PC-3 (cell line): ENCODE data around the gene SMPD4. TPM values are rescaled to one million over a fixed set of nuclear protein-coding genes. Genes with fewer than 3 reads are reported as not detected.
"Not testable (repeated sequence)": the region's sequence is repeated elsewhere in the genome, so short reads cannot be mapped to it uniquely, and the experiment has no call there.

Source experiments
- ATAC-seq: fragments of 200-7000 bp; cut with Tn5 transposase; 2 replicates; pipeline ENCODE4 v1.9.1; 2020; ENCODE audit warnings: mild to moderate bottlenecking, moderate library complexity
- BruUV-seq: library from RNA; stranded (reverse); fragments of 400-500 nt; replicated peaks from 2 replicates; lab custom pipeline; 2021; lab: Mats Ljungman, UMichigan
- CTCF ChIA-PET: fragments of 300-600 bp; sonication (Branson Sonifier 250); formaldehyde crosslinking; loops from one replicate; lab custom pipeline; 2022; ENCODE audit warnings: antibody characterized with exemption; lab: Charles Lee
- POLR2A ChIA-PET: fragments of 300-600 bp; sonication (Branson Sonifier 250); formaldehyde crosslinking; loops from one replicate; lab custom pipeline; 2022; ENCODE audit warnings: antibody characterized with exemption; ENCODE audit not compliant: unreplicated experiment; lab: Charles Lee
- DNase-seq: peaks from one replicate; pipeline ENCODE4 v3.0.0-alpha.2; 2015
- H2AFZ ChIP-seq: fragments of 300-600 bp; sonication (generic); 2 replicates; pipeline ENCODE4 v1.6.0; 2016; ENCODE audit warnings: antibody characterized with exemption, low read length
- H3F3A ChIP-seq: fragments of 300-600 bp; sonication (generic); one replicate; pipeline ENCODE4 v1.6.0; 2017; ENCODE audit warnings: antibody characterized with exemption, low read length, control low read depth, mild to moderate bottlenecking; ENCODE audit not compliant: unreplicated experiment
- H3K27ac ChIP-seq: fragments of 300-600 bp; sonication (generic); 2 replicates; pipeline ENCODE4 v1.5.1; 2016; ENCODE audit warnings: mild to moderate bottlenecking, low read length
- H3K27me3 ChIP-seq: fragments of 300-600 bp; sonication (generic); 2 replicates; pipeline ENCODE4 v1.6.1; 2016; ENCODE audit warnings: low read length, mixed read lengths
- H3K36me3 ChIP-seq: fragments of 300-600 bp; sonication (generic); 2 replicates; pipeline ENCODE4 v1.6.1; 2016; ENCODE audit warnings: low read depth, mixed run types, low read length, mixed read lengths
- H3K4me1 ChIP-seq: fragments of 300-600 bp; sonication (generic); 2 replicates; pipeline ENCODE4 v1.5.1; 2016; ENCODE audit warnings: low read length; ENCODE audit not compliant: insufficient read depth
- H3K4me2 ChIP-seq: fragments of 300-600 bp; sonication (generic); 2 replicates; pipeline ENCODE4 v1.6.0; 2016; ENCODE audit warnings: low read length
- H3K4me3 ChIP-seq: fragments of 300-600 bp; sonication (generic); 2 replicates; pipeline ENCODE4 v1.5.1; 2016; ENCODE audit warnings: mild to moderate bottlenecking, low read length, mixed read lengths
- H3K79me2 ChIP-seq: fragments of 300-600 bp; sonication (generic); 2 replicates; pipeline ENCODE4 v1.6.1; 2017; ENCODE audit warnings: low read length, mixed read lengths
- H3K9ac ChIP-seq: fragments of 300-600 bp; sonication (generic); 2 replicates; pipeline ENCODE4 v1.6.0; 2016; ENCODE audit warnings: mild to moderate bottlenecking, low read length
- H3K9me2 ChIP-seq: fragments of 300-600 bp; sonication (generic); replicated peaks from 2 replicates; pipeline ENCODE4 v1.6.1; 2016; ENCODE audit warnings: mixed run types, low read length, mixed read lengths
- H3K9me3 ChIP-seq: fragments of 300-600 bp; sonication (generic); 2 replicates; pipeline ENCODE4 v1.6.1; 2016; ENCODE audit warnings: low read length, mixed read lengths
- H4K20me1 ChIP-seq: fragments of 300-600 bp; sonication (generic); 2 replicates; pipeline ENCODE4 v1.6.1; 2016; ENCODE audit warnings: low read length, mixed read lengths
- EZH2 ChIP-seq: fragments of 300-600 bp; sonication (generic); IDR thresholded peaks from one replicate; pipeline ENCODE4 v1.6.1; 2017; ENCODE audit warnings: antibody characterized with exemption, mild to moderate bottlenecking, low read length; ENCODE audit not compliant: unreplicated experiment
- EZH2phosphoT487 ChIP-seq: fragments of 300-600 bp; sonication (generic); IDR thresholded peaks from 2 replicates; pipeline ENCODE4 v1.6.1; 2018; ENCODE audit warnings: mild to moderate bottlenecking, antibody characterized with exemption, low read length, borderline replicate concordance
- intact Hi-C: fragments of 100-400 bp; cut with micrococcal nuclease; formaldehyde crosslinking; loops from 2 replicates; pipeline ENCODE4 v1.9.0; 2023
- total RNA-seq: library from RNA; depleted of rRNA; stranded (reverse); fragments of >200 nt; gene quantifications from 2 replicates; pipeline ENCODE4 v1.2.3, GENCODE V29; 2014
- TF ChIP-seq, protein P1 (sequence below): fragments of 300-600 bp; sonication (generic); conservative IDR thresholded peaks from 2 replicates; pipeline ENCODE4 v1.5.1; 2017; ENCODE audit warnings: antibody characterized with exemption, low read depth, mild to moderate bottlenecking, low read length

The SMPD4 gene
- total RNA-seq, 1 experiment from 2014 or later = 64.4 TPM

DNA sequence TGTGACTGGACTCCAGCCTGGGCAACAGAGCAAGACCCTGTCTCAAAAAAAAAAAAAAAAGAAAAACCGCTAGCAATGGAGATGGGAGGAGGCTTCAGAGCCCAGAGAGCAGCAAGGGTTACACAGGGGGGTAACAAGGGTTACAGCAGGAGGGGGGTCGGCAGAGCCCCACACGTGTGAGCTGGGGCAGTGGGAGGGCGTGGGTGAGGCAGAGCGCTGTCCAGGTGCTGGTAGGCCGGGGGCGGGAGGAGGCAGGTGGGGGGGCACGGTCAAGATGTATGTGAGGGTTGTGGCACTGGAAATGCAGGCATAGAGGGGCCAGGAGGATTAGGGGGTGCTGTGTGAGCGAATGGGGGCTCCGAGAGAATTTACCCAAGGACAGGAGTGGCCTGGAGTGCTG is 4.0 kb upstream of the SMPD4 start:
- Histone ChIP-seq H3K36me3 (no peaks in the 10 kb centered on the region), H3K27me3 (no peaks in the 10 kb centered on the region), H3K9me3 (no peaks in the 10 kb centered on the region), H3K9ac (no peak overlapping the region), H4K20me1 (no peaks in the 10 kb centered on the region), H3K27ac (no peak overlapping the region), H3K4me3 (no peak overlapping the region), H3K9me2 (no peaks in the 10 kb centered on the region), H3K79me2 (peaks cover 36% of the 10 kb centered on the region), H3K4me1 (peaks cover 13% of the 10 kb centered on the region), H3K4me2 (no peak overlapping the region), H2AFZ (no peak overlapping the region), H3F3A (no peaks in the 10 kb centered on the region)
- ChIA-PET CTCF (no interaction called here), POLR2A (no interaction called here)
- no peak for DNase-seq
- no peak for ATAC-seq
- TF ChIP-seq, protein P1, sequence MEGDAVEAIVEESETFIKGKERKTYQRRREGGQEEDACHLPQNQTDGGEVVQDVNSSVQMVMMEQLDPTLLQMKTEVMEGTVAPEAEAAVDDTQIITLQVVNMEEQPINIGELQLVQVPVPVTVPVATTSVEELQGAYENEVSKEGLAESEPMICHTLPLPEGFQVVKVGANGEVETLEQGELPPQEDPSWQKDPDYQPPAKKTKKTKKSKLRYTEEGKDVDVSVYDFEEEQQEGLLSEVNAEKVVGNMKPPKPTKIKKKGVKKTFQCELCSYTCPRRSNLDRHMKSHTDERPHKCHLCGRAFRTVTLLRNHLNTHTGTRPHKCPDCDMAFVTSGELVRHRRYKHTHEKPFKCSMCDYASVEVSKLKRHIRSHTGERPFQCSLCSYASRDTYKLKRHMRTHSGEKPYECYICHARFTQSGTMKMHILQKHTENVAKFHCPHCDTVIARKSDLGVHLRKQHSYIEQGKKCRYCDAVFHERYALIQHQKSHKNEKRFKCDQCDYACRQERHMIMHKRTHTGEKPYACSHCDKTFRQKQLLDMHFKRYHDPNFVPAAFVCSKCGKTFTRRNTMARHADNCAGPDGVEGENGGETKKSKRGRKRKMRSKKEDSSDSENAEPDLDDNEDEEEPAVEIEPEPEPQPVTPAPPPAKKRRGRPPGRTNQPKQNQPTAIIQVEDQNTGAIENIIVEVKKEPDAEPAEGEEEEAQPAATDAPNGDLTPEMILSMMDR = no peak
- TF ChIP-seq EZH2 = no peak
- TF ChIP-seq EZH2phosphoT487 = no peak
- intact Hi-C loops = no loop called here
- no TSS peak for BruUV-seq

DNA sequence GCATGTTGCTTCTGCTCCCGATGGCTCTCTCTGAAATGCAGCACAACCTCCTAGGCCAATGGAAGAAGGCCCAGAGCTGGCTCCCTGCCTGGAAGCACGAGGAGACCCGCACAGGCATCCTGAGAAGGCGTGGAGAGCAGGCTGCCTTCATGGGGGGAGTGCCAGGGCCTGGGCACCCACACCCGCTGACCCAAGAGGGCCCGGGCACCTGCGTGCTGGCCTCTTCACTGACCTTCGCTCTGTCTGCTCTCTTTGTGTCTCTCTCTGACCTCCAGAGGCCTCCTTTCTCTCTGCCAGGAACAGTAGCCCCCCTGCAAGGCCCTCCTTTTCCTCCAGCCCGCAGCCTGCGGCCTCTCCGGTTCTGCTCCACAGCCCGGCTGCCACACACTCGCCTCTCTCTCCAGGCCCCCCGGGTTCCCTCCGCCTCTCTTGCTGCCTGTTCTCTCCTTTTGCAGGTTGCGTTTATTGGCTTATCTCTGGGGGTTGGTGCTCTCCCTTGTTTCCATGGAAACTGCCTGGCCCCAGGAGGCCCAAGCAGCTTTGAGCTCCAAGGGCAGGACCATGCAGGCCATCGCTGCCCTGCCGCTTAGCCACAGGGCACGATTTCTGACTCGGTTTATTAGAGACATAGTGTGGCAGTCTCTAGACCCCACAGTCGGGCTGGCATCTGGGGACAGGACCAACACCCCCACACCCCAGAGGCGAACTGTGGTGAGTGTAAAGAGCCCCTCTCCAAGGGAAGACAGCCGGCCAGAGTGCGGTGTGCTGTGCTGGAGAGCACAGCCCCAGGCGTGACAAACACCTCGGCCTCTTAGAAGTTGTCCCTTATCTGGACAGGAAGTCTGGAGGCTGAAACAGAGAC is 2.3 kb upstream of the SMPD4 start:
- no peaks in the 10 kb centered on the region for H3K9me2 ChIP-seq
- ATAC-seq (no peak), DNase-seq (no peak)
- H3K27ac ChIP-seq = no peak overlapping the region
- no peaks in the 10 kb centered on the region for H3K9me3 ChIP-seq
- peak overlapping the region; percentile 95 for H3K4me3 ChIP-seq
- no peaks in the 10 kb centered on the region for H4K20me1 ChIP-seq
- H2AFZ ChIP-seq = 0 out of 2 replicates have a peak overlapping the region, but pooled peaks have one; percentile 22
- H3K79me2 ChIP-seq = peaks cover 53% of the 10 kb centered on the region
- H3K36me3 ChIP-seq = no peaks in the 10 kb centered on the region
- ChIA-PET CTCF (no interaction called here), POLR2A (interaction anchor here (0.7 kb wide), 1 partner anchor 149 kb away, joined by 3 read pairs; no protein-coding TSS in a partner anchor)
- no peaks in the 10 kb centered on the region for H3K27me3 ChIP-seq
- H3K4me1 ChIP-seq = peaks cover 13% of the 10 kb centered on the region
- peak overlapping the region; percentile 95 for H3K9ac ChIP-seq
- BruUV-seq = TSS peak; percentile 39
- intact Hi-C loops = no loop called here
- TF ChIP-seq EZH2 (no peak), EZH2phosphoT487 (no peak)
- TF ChIP-seq, protein P1 = no peak
- peak overlapping the region; percentile 93 for H3K4me2 ChIP-seq
- no peaks in the 10 kb centered on the region for H3F3A ChIP-seq

DNA sequence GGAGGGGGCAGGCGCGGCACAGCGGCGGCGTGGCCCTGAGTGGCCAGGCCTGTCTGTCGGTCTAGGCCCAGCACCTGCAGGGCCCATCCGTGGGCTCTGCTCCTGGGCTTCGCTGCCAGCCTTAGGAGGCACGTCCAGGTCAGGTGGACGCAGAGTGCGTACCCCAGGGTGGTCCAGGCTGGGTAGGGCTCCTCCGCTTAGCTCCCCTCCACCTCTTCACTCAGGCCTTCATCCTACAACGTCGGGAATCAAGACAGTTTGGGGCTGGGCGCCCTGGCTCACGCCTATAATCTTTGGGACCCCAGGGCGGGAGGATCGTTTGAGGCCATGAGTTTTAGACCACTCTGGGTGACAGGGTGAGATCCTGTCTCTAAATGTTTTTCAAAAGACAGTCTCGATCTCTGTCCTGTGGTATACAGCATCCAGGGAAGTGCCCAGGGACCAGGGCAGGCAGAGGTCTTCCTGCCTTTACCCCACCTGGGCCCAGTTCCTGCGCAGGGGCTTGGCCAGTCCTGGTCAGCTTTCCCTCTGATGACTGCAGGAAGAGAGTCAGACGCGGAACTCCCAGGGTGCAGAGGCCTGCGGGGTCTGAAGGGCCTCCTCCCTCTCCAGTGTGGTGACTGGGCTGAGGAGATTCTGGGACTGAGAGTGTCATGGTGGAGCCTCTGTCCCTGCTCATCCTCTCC is 1.6 kb upstream of the SMPD4 start:
- 0 out of 2 replicates have a peak overlapping the region, but pooled peaks have one; percentile 22 for H2AFZ ChIP-seq
- H3K4me2 ChIP-seq = peak overlapping the region; percentile 93
- H3K36me3 ChIP-seq, H3F3A ChIP-seq, H3K27me3 ChIP-seq, POLR2A ChIA-PET, CTCF ChIA-PET, H3K9me2 ChIP-seq, H3K9me3 ChIP-seq, BruUV-seq, H3K27ac ChIP-seq, H4K20me1 ChIP-seq: not testable (repeated sequence)
- intact Hi-C loops = loop anchor here (1.0 kb wide), 1 partner anchor 149 kb away; no protein-coding TSS in a partner anchor
- H3K4me1 ChIP-seq = peaks cover 13% of the 10 kb centered on the region
- H3K4me3 ChIP-seq = peak overlapping the region; percentile 95
- peaks cover 61% of the 10 kb centered on the region for H3K79me2 ChIP-seq
- H3K9ac ChIP-seq = peak overlapping the region; percentile 95
- DNase-seq (peak; percentile 33), ATAC-seq (peak; percentile 28; the same call in 1 of the 2 replicates)
